ENCODE results near the gene SLAMF8.

Gene SLAMF8

GRCh38 chr1:159832309-159832708 lies 5.6 kb downstream of the SLAMF8 start:
- TF ChIP-seq EZH2phosphoT487 (conservative IDR thresholded peaks at IDR 0.05; ENCODE audit: low read length) (no peak), CTCF (IDR thresholded peaks at IDR 0.05; ENCODE audit: insufficient read depth, low read length, poor library complexity, severe bottlenecking) (no peak)
- Histone ChIP-seq H3K27me3 (ENCODE audit: low read length) (no peaks in the 10 kb centered on the region), H2AFZ (ENCODE audit: low read depth, low read length, severe bottlenecking) (no peak overlapping the region), H3F3A (ENCODE audit: insufficient read depth) (no peaks in the 10 kb centered on the region), H4K20me1 (ENCODE audit: low read depth, low read length) (no peaks in the 10 kb centered on the region), H3K9me2 (replicated peaks; ENCODE audit: insufficient read depth, low read length) (no peaks in the 10 kb centered on the region), H3K4me3 (ENCODE audit: insufficient read depth, low read length, poor library complexity, severe bottlenecking) (no peak overlapping the region), H3K4me2 (ENCODE audit: low read depth, low read length, poor library complexity, severe bottlenecking) (no peak overlapping the region), H3K9me3 (ENCODE audit: insufficient read depth, low read length) (no peaks in the 10 kb centered on the region), H3K36me3 (ENCODE audit: low read length) (no peaks in the 10 kb centered on the region), H3K79me2 (ENCODE audit: insufficient read depth, low read length) (no peaks in the 10 kb centered on the region), H3K9ac (ENCODE audit: low read length) (no peak overlapping the region), H3K27ac (ENCODE audit: low read depth, low read length) (no peak overlapping the region)

GRCh38 chr1:159835356-159835755 lies 8.7 kb downstream of the SLAMF8 start:
- TF ChIP-seq EZH2phosphoT487 (conservative IDR thresholded peaks at IDR 0.05; ENCODE audit: low read length): no peak
- no peak for TF ChIP-seq CTCF (IDR thresholded peaks at IDR 0.05; ENCODE audit: insufficient read depth, low read length, poor library complexity, severe bottlenecking)
- Histone ChIP-seq H3K9ac (ENCODE audit: low read length) (no peak overlapping the region), H3K36me3 (ENCODE audit: low read length) (no peaks in the 10 kb centered on the region), H4K20me1 (ENCODE audit: low read depth, low read length) (no peaks in the 10 kb centered on the region), H3K79me2 (ENCODE audit: insufficient read depth, low read length) (no peaks in the 10 kb centered on the region), H3K4me3 (ENCODE audit: insufficient read depth, low read length, poor library complexity, severe bottlenecking) (no peak overlapping the region), H3K27ac (ENCODE audit: low read depth, low read length) (no peak overlapping the region), H3K9me3 (ENCODE audit: insufficient read depth, low read length) (no peaks in the 10 kb centered on the region), H3K27me3 (ENCODE audit: low read length) (no peaks in the 10 kb centered on the region), H3K4me2 (ENCODE audit: low read depth, low read length, poor library complexity, severe bottlenecking) (no peak overlapping the region), H3F3A (ENCODE audit: insufficient read depth) (no peaks in the 10 kb centered on the region), H2AFZ (ENCODE audit: low read depth, low read length, severe bottlenecking) (no peak overlapping the region), H3K9me2 (replicated peaks; ENCODE audit: insufficient read depth, low read length) (no peaks in the 10 kb centered on the region)

- no peaks in the 10 kb centered on the region for H3K27me3 ChIP-seq (ENCODE audit: low read length)
- H3K4me3 ChIP-seq (ENCODE audit: insufficient read depth, low read length, poor library complexity, severe bottlenecking): no peak overlapping the region
- H3K79me2 ChIP-seq (ENCODE audit: insufficient read depth, low read length): no peaks in the 10 kb centered on the region
- no peaks in the 10 kb centered on the region for H3K9me3 ChIP-seq (ENCODE audit: insufficient read depth, low read length)
- H3K36me3 ChIP-seq (ENCODE audit: low read length): no peaks in the 10 kb centered on the region
- H4K20me1 ChIP-seq (ENCODE audit: low read depth, low read length): no peaks in the 10 kb centered on the region
- no peak for TF ChIP-seq CTCF (IDR thresholded peaks at IDR 0.05; ENCODE audit: insufficient read depth, low read length, poor library complexity, severe bottlenecking)
- TF ChIP-seq EZH2phosphoT487 (conservative IDR thresholded peaks at IDR 0.05; ENCODE audit: low read length): no peak
- no peaks in the 10 kb centered on the region for H3K9me2 ChIP-seq (replicated peaks; ENCODE audit: insufficient read depth, low read length)
- no peaks in the 10 kb centered on the region for H3F3A ChIP-seq (ENCODE audit: insufficient read depth)
- H2AFZ ChIP-seq (ENCODE audit: low read depth, low read length, severe bottlenecking): no peak overlapping the region
- H3K4me2 ChIP-seq (ENCODE audit: low read depth, low read length, poor library complexity, severe bottlenecking): no peak overlapping the region
- H3K9ac ChIP-seq (ENCODE audit: low read length): no peak overlapping the region
- H3K27ac ChIP-seq (ENCODE audit: low read depth, low read length): no peak overlapping the region
Observed at GRCh38 chr1:159835862-159836525, 9.3 kb downstream of the SLAMF8 start.
